Measurements from ENCODE around the gene COL4A2. TPM values are rescaled to one million over a fixed set of nuclear protein-coding genes. Genes with fewer than 3 reads are reported as not detected.

Gene COL4A2
- total RNA-seq, 1 donor from 2014 or later: not detected

DNA sequence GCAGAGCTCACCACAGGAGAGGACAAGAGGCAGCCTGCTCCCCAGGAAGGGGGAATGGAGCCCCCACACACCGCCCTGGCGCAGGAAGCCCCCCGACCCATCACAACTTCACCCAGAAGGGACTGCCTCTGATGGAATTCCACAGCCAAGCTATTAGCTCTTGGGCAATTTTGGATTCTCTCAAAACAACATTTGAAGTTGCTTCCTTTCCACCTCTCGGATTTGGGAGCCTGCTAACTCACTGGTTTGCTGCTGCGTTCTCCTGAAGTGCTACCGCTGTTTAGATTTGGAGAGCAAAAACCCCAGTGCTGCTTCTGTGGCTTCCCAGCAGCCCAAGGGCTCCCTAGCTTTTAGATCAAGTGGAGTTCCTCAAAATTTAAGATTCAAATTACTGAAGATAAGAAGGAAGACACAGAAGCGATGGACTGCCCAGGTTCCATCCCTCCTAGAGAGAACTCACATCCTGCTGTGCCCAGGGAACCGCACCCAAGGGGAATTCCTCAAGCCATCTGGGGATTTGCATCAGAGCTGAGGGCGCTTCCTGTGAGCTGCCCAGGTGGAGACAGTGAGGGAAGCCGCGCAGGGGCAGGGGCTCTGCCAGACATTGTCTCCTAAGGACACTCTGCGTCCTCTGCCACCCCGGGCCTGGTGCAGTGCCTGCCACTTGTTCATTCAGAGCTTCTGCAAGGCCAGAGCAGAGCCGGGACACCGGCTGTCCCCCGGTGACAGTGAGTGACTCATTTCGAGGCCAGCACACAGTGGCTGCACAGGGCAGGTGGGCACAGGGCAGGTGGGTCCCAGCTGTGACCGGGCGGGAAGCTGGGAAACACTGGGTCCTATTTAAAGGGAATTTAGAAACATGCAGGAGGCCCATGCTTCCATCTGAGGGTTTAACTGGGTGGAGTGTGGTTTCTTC lies 45.7 kb upstream of the COL4A2 start:
- no peaks in the 10 kb centered on the region for H3K4me1 Mint-ChIP-seq
- no peak overlapping the region for H3K27ac Mint-ChIP-seq
- POLR2A ChIA-PET: no interaction called here
- intact Hi-C loops (cut with micrococcal nuclease): no loop called here
- DNase-seq (no peak), ATAC-seq (ENCODE audit: low read depth) (no peak)
- TF ChIP-seq CTCF (IDR thresholded peaks at IDR 0.05): no peak
- no peak overlapping the region for H3K4me3 Mint-ChIP-seq
- H3K36me3 Mint-ChIP-seq (ENCODE audit: low read depth): no peaks in the 10 kb centered on the region
- CTCF ChIA-PET: no interaction called here
- no peaks in the 10 kb centered on the region for H3K9me3 Mint-ChIP-seq
- peaks cover 21% of the 10 kb centered on the region for H3K27me3 Mint-ChIP-seq

DNA sequence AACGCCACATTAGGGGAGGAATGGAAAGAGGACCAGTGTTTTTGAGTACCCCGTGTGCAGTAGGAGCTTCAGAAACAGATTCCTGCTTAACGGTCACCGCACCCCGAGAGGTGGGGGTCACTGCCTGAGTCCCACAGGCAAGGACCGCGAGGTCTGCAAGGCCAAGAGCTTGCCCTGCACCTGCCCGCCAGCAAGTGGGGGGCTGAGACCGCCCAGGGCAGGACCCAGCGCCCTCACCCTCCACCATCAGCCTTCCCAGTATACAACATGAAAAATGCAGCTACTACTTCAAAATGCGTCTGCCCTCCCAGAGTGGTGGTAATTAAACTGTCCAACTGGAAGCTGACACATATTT lies 45.0 kb upstream of the COL4A2 start:
- no peak for TF ChIP-seq CTCF (IDR thresholded peaks at IDR 0.05)
- no peaks in the 10 kb centered on the region for H3K4me1 Mint-ChIP-seq
- DNase-seq (no peak), ATAC-seq (ENCODE audit: low read depth) (no peak)
- H3K9me3 Mint-ChIP-seq: no peaks in the 10 kb centered on the region
- H3K27ac Mint-ChIP-seq: no peak overlapping the region
- intact Hi-C loops (cut with micrococcal nuclease): no loop called here
- H3K27me3 Mint-ChIP-seq: peaks cover 21% of the 10 kb centered on the region
- H3K36me3 Mint-ChIP-seq (ENCODE audit: low read depth): no peaks in the 10 kb centered on the region
- CTCF ChIA-PET: no interaction called here
- no peak overlapping the region for H3K4me3 Mint-ChIP-seq
- POLR2A ChIA-PET: no interaction called here

DNA sequence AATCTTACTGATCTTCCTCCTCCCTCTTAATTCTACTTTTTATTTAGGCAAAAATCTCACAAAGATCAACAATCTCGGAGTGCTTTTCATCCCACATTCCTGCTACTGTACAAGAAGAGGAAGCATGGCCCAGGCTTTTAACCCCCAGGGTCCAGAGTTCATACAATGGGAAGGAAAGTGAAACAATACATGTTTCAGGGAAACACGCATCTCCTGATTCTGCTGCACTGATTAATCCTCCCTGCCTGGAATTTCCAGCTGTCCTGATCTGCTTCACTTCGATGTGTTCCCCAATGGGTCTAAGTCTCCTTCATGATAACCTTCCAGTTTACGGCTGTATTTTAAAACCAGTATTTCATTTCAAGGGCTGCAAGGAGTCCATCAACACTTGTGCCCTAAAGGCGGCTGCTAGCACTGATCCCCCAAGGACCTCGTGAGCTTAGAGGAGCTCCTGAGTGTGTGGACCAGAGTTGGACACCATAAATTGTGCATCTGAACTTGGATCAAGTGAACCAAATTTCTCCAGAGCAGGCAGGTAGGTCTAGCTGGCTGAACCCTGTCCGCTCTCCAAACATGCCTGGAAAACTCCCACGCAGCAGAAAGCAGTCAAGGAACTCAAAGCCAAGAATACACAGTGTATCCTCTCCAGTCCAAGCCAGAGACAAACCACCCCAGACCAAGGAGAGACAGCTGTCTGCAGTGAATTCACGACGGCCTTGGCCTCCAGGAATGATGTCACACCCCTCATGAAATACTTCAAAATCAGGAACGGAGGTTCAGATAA lies 44.4 kb upstream of the COL4A2 start:
- intact Hi-C loops (cut with micrococcal nuclease): no loop called here
- H3K36me3 Mint-ChIP-seq (ENCODE audit: low read depth): no peaks in the 10 kb centered on the region
- no peaks in the 10 kb centered on the region for H3K4me1 Mint-ChIP-seq
- no peak overlapping the region for H3K27ac Mint-ChIP-seq
- no peak overlapping the region for H3K4me3 Mint-ChIP-seq
- ATAC-seq (ENCODE audit: low read depth) (no peak), DNase-seq (no peak)
- peaks cover 21% of the 10 kb centered on the region for H3K27me3 Mint-ChIP-seq
- CTCF ChIA-PET: no interaction called here
- POLR2A ChIA-PET: no interaction called here
- H3K9me3 Mint-ChIP-seq: no peaks in the 10 kb centered on the region
- no peak for TF ChIP-seq CTCF (IDR thresholded peaks at IDR 0.05)

DNA sequence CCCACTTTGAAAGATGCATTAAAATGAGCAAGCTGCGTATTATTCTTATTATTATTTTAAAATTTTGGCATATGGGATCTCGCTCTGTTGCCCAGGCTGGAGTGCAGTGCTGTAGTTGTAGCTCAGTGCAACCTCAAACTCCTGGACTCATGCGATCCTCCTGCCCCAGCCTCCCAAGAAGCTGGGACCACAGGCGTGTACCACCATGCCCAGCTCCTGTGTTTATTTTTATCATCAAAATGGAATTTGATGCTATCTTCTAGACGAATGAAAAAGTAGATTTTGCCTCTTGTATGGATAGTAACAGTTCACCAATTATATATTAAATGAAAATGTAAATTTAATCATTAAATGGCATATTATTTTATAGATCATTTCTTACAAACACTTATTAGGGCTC lies 43.7 kb upstream of the COL4A2 start:
- Mint-ChIP-seq H3K27ac (no peak overlapping the region), H3K4me1 (no peaks in the 10 kb centered on the region), H3K9me3 (no peaks in the 10 kb centered on the region), H3K4me3 (no peak overlapping the region), H3K27me3 (peaks cover 21% of the 10 kb centered on the region), H3K36me3 (ENCODE audit: low read depth) (no peaks in the 10 kb centered on the region)
- ATAC-seq (ENCODE audit: low read depth): no peak
- intact Hi-C loops (cut with micrococcal nuclease): no loop called here
- DNase-seq: no peak
- ChIA-PET POLR2A (no interaction called here), CTCF (no interaction called here)
- no peak for TF ChIP-seq CTCF (IDR thresholded peaks at IDR 0.05)

DNA sequence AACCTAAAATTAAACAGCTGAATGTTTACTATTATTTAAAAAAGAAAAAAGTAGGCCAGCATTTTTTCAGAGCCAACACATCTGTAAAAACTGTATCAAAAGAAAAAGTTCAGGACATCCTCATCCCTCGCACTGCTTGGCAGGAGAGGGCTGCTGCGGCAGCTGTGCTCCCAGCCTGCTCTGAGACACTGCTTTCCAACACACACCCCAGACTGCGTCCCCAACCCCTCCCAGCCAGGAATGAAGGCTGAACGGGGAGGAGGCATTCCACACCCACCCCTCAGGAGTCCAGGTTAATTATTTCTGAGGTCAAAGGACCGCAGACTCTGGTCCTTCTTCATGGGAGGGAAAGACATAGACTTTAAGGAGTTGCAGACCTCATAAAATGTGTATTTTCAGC lies 43.2 kb upstream of the COL4A2 start:
- no peaks in the 10 kb centered on the region for H3K36me3 Mint-ChIP-seq (ENCODE audit: low read depth)
- intact Hi-C loops (cut with micrococcal nuclease): no loop called here
- DNase-seq (no peak), ATAC-seq (ENCODE audit: low read depth) (no peak)
- H3K9me3 Mint-ChIP-seq: no peaks in the 10 kb centered on the region
- H3K4me3 Mint-ChIP-seq: no peak overlapping the region
- no peak for TF ChIP-seq CTCF (IDR thresholded peaks at IDR 0.05)
- ChIA-PET CTCF (no interaction called here), POLR2A (no interaction called here)
- no peak overlapping the region for H3K27ac Mint-ChIP-seq
- H3K4me1 Mint-ChIP-seq: no peaks in the 10 kb centered on the region
- H3K27me3 Mint-ChIP-seq: peaks cover 21% of the 10 kb centered on the region
